DOHH2 (cell line): ENCODE measurements around the gene EHD4.

ENCODE experiments used
- H3F3A ChIP-seq: fragments of 200-600 bp; sonication (generic), shearing (Covaris generic); 2 replicates; pipeline ENCODE4 v1.6.0; 2016; ENCODE audit warnings: antibody characterized with exemption, mild to moderate bottlenecking; ENCODE audit not compliant: control insufficient read depth, insufficient read depth
- H3K27ac ChIP-seq: fragments of 200-600 bp; sonication (generic); 2 replicates; pipeline ENCODE4 v1.5.1; 2014; ENCODE audit warnings: low read depth, mild to moderate bottlenecking, low read length, moderate library complexity
- H3K27me3 ChIP-seq: fragments of 200-600 bp; sonication (generic); 2 replicates; pipeline ENCODE4 v1.6.1; 2014; ENCODE audit warnings: mild to moderate bottlenecking, low read length, mixed read lengths; ENCODE audit not compliant: control insufficient read depth
- H3K36me3 ChIP-seq: fragments of 200-600 bp; sonication (generic); 2 replicates; pipeline ENCODE4 v1.6.1; 2014; ENCODE audit warnings: mild to moderate bottlenecking, low read length, moderate library complexity, mixed read lengths; ENCODE audit not compliant: control insufficient read depth
- H3K4me1 ChIP-seq: fragments of 200-600 bp; sonication (generic); 2 replicates; pipeline ENCODE4 v1.6.1; 2014; ENCODE audit warnings: mild to moderate bottlenecking, low read length, mixed read lengths; ENCODE audit not compliant: control insufficient read depth
- H3K4me2 ChIP-seq: fragments of 200-600 bp; sonication (generic); 2 replicates; pipeline ENCODE4 v1.6.0; 2014; ENCODE audit warnings: mild to moderate bottlenecking, low read length, moderate library complexity
- H3K4me3 ChIP-seq: fragments of 200-600 bp; sonication (generic); 2 replicates; pipeline ENCODE4 v1.5.1; 2014; ENCODE audit warnings: mild to moderate bottlenecking, low read length, mixed read lengths
- H3K79me2 ChIP-seq: fragments of 200-600 bp; sonication (generic); 2 replicates; pipeline ENCODE4 v1.6.1; 2014; ENCODE audit warnings: mild to moderate bottlenecking, low read length, mixed read lengths; ENCODE audit not compliant: control insufficient read depth
- H3K9me2 ChIP-seq: fragments of 200-600 bp; sonication (generic); replicated peaks from 2 replicates; pipeline ENCODE4 v1.6.1; 2014; ENCODE audit warnings: mild to moderate bottlenecking, low read length, mixed read lengths; ENCODE audit not compliant: control insufficient read depth
- H3K9me3 ChIP-seq: fragments of 200-600 bp; sonication (generic); 2 replicates; pipeline ENCODE4 v1.6.1; 2014; ENCODE audit warnings: antibody characterized with exemption, low read length, mixed read lengths; ENCODE audit not compliant: control insufficient read depth, insufficient read depth
- H4K20me1 ChIP-seq: fragments of 200-600 bp; sonication (generic); 2 replicates; pipeline ENCODE4 v1.6.0; 2014; ENCODE audit warnings: low read depth, mild to moderate bottlenecking, antibody characterized with exemption, low read length, moderate library complexity; ENCODE audit not compliant: control insufficient read depth, insufficient read depth
- EZH2phosphoT487 ChIP-seq: fragments of 200-600 bp; sonication (generic); IDR thresholded peaks from 2 replicates; pipeline ENCODE4 v1.6.1; 2017; ENCODE audit warnings: borderline replicate concordance, mild to moderate bottlenecking, antibody characterized with exemption, low read length, moderate library complexity, mixed read lengths
- TF ChIP-seq, protein P1 (sequence below): fragments of 200-600 bp; sonication (generic); IDR thresholded peaks from one replicate; pipeline ENCODE4 v1.5.1; 2014; ENCODE audit warnings: antibody characterized with exemption, mild to moderate bottlenecking, low read depth, low read length; ENCODE audit not compliant: poor library complexity, severe bottlenecking

The EHD4 gene

DNA sequence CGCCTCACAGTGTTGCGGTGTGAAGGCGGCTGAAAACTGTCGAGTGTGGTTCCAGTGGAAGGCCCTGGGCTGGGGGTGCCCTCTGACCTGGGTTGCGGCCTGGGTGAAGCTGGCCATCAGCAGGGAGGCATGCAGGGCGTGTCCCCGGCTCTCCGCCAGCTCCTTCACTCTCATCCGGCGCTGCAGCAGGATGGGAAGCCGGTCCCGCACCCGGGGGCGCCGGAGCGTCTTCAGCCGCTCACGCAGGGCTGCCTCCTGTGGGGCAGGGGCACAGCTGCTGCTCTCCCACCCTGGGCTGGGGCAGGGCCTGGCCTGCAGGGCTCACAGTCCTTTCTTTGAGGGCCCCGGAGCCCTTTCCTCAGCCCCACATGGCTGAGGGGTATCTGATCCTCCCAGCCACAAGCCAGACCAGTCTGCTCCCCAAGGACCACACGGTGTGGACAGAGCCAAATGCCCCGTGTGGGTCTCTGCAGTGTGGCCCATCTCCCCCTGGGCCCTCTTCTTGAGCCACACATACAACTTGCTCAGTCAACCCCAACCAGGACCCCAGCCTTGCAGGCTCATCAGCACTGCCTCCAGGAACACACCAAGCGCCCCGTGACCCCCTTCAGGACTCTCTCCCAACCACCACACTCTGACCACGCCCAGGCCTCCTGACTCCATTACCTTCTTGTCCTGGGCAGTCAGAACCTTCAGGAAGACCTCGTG lies 105.3 kb downstream of the EHD4 start:
- Histone ChIP-seq H3K27ac (no peak overlapping the region), H3K4me2 (no peak overlapping the region), H4K20me1 (no peaks in the 10 kb centered on the region), H3K9me3 (no peaks in the 10 kb centered on the region), H3K4me1 (no peaks in the 10 kb centered on the region), H3K36me3 (no peaks in the 10 kb centered on the region), H3F3A (no peaks in the 10 kb centered on the region), H3K4me3 (no peak overlapping the region), H3K79me2 (no peaks in the 10 kb centered on the region), H3K9me2 (no peaks in the 10 kb centered on the region), H3K27me3 (no peaks in the 10 kb centered on the region)
- TF ChIP-seq EZH2phosphoT487 = no peak
- TF ChIP-seq, protein P1, sequence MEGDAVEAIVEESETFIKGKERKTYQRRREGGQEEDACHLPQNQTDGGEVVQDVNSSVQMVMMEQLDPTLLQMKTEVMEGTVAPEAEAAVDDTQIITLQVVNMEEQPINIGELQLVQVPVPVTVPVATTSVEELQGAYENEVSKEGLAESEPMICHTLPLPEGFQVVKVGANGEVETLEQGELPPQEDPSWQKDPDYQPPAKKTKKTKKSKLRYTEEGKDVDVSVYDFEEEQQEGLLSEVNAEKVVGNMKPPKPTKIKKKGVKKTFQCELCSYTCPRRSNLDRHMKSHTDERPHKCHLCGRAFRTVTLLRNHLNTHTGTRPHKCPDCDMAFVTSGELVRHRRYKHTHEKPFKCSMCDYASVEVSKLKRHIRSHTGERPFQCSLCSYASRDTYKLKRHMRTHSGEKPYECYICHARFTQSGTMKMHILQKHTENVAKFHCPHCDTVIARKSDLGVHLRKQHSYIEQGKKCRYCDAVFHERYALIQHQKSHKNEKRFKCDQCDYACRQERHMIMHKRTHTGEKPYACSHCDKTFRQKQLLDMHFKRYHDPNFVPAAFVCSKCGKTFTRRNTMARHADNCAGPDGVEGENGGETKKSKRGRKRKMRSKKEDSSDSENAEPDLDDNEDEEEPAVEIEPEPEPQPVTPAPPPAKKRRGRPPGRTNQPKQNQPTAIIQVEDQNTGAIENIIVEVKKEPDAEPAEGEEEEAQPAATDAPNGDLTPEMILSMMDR = no peak

DNA sequence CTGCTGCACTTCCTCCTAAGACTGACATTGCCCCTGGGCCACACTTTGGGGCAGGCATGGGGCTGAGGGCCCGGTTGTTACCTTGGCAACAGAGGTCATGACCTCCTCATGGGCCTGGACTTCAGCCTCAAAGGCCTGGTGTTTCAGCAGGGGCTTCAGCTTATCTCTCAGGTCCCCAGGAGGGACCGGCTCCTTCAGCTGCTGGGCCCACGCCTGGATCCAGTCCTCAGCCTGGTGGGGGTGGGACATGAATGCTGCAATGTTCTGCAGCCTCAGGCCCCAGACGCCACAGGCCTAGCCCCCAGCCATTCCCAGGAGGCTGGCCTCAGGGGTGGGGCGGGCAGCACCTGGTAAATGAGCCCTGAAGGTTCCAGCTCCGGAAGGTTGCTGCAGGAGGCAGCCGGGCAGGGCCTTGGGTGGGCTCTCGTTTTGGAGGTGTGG lies 106.1 kb downstream of the EHD4 start:
- Histone ChIP-seq H3K9me2 (no peaks in the 10 kb centered on the region), H3K9me3 (no peaks in the 10 kb centered on the region), H3K36me3 (no peaks in the 10 kb centered on the region), H3K4me1 (no peaks in the 10 kb centered on the region), H3K27ac (no peak overlapping the region), H3K4me3 (no peak overlapping the region), H3K79me2 (no peaks in the 10 kb centered on the region), H3K27me3 (no peaks in the 10 kb centered on the region), H4K20me1 (no peaks in the 10 kb centered on the region), H3K4me2 (no peak overlapping the region), H3F3A (no peaks in the 10 kb centered on the region)
- TF ChIP-seq EZH2phosphoT487 = no peak
- TF ChIP-seq, protein P1 = no peak

DNA sequence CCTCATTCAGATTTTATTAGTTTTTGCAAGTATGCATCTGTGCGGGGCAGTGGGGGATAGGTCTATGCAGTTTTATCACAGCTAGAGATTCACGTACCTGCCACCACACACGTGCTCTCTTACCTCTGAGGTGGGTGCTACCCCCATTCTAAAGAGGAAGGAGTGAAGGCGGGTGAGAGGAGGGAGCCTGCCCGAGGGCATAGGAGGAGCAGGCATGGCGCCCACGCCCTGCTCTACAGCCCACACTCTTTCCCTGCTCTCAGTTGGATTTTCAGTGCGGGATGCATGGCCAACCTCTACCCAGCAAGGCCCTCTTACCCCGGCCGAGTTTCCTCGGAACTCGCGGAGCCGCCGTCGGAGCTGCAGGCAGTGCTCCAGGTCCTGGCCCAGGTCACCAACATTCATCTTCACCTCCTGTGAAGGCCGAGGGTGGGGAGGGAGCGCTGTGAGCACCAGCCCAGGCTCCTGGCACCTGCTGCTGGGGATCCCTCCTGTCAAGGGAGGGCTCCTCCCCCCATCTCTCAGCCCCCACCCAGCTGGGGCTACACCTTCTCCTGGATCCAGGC lies 106.8 kb downstream of the EHD4 start:
- Histone ChIP-seq H3K4me1 (no peaks in the 10 kb centered on the region), H3K27ac (no peak overlapping the region), H3K79me2 (no peaks in the 10 kb centered on the region), H3K9me2 (no peaks in the 10 kb centered on the region), H3K4me2 (no peak overlapping the region), H3K4me3 (no peak overlapping the region), H3K27me3 (no peaks in the 10 kb centered on the region), H3K9me3 (no peaks in the 10 kb centered on the region), H4K20me1 (no peaks in the 10 kb centered on the region), H3K36me3 (no peaks in the 10 kb centered on the region), H3F3A (no peaks in the 10 kb centered on the region)
- TF ChIP-seq EZH2phosphoT487 = no peak
- TF ChIP-seq, protein P1 = no peak
